HG02870 (cell line): ENCODE results near the gene ZNF565.
"Not testable (repeated sequence)": the region's sequence is repeated elsewhere in the genome, so short reads cannot be mapped to it uniquely, and the experiment has no call there.

ENCODE experiments used
- ATAC-seq: cut with Tn5 transposase; IDR thresholded peaks from one replicate; pipeline ENCODE4 v1.9.1; 2021; ENCODE audit warnings: mild to moderate bottlenecking, moderate library complexity; ENCODE audit not compliant: unreplicated experiment

Gene ZNF565

GRCh38 chr19:36215276-36216123 lies 1.0 kb upstream of the ZNF565 start:
- no peak for ATAC-seq

DNA sequence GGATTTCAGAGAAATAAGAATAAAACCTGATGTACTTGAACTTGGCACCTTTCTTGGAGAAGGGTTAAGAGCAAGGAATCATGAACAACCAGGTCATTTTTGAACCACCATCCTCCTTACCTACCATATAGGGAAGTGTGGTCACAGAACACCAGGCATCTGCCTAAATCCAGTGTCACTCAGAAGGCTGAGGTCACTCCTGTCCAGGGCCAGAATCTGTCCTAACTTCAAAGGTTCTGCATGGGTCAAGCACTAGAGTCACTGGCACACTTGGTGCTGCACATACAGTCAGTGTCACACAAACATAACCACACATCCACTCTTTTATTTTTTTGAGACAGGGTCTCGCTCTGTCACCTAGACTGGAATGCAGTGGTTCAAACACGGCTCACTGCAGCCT lies 1.6 kb downstream of the ZNF565 start:
- no peak for ATAC-seq

DNA sequence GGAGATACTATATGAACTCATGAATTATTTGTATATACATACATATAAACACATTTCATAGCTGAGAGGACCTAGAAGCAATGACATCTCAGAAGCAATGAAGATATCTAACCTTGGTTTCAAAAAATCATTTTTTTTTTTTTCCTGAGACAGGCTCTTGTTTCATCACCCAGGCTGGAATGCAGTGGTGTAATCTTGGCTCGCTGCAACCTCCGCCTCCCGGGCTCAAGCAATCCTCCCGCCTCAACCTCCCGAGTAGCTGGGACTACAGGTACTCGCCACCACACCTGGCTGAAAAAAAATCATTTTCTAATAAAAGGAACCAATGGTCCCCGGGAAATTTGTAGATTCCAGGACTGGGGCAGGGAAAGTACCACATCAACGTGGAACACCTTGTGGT lies 4.0 kb downstream of the ZNF565 start:
- no peak for ATAC-seq

GRCh38 chr19:36209372-36209771 lies 5.1 kb downstream of the ZNF565 start:
- no peak for ATAC-seq

DNA sequence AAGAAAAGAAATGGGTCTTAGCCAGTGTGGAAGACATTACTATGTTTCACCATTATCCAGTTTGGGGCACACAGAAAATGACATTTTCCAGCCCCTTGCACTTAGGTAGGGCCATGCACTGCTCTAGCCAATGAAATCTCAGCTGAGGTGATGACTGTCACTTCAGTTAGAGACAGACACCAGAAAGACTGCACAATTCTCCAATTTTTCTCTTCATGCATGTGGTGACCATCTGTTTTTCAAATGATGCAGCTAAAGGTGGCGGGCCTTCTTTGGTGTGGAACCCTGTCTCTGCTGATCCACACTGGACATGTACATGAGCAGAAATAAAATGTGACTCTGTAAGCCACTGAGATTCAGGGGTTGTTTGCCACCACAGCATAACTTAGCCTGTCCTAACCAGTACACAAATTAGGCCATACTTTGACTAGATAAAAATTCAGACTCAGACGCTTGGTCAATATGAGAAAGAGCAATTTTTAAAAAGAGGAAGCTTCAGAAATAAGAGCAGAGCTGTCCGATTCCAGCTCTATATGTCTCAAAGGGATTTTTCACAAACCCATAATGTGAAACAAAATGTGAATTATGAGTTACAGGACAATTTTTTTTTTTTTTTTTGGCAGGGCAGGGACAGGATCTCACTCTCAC lies 6.7 kb downstream of the ZNF565 start:
- ATAC-seq = peak; percentile 70

GRCh38 chr19:36203293-36203692 lies 11.2 kb downstream of the ZNF565 start:
- no peak for ATAC-seq

DNA sequence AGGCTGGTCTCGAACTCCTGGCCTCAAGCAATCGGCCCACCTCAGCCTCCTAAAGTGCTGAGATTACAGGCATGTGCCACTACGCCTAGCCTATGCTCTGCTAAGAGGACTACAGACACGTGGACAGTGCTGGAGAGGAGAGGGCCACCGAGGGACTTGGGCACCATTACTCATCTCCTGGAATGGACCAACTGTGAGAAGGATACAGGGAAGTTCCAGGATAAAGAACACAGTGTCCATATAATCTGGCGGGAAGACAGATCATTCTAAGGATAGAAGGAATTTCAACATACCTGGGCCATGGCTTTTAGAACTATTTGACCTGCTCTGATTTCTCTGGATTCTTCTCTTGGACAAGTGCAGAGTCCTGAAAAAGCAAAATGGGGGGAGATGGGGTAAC lies 12.8 kb downstream of the ZNF565 start:
- no peak for ATAC-seq

GRCh38 chr19:36198119-36198518 lies 16.3 kb downstream of the ZNF565 start:
- ATAC-seq = no peak

- ATAC-seq = no peak
Observed at GRCh38 chr19:36196249-36196648, 18.2 kb downstream of the ZNF565 start.

GRCh38 chr19:36186722-36187121 lies 27.7 kb downstream of the ZNF565 start:
- not testable (repeated sequence) for ATAC-seq

DNA sequence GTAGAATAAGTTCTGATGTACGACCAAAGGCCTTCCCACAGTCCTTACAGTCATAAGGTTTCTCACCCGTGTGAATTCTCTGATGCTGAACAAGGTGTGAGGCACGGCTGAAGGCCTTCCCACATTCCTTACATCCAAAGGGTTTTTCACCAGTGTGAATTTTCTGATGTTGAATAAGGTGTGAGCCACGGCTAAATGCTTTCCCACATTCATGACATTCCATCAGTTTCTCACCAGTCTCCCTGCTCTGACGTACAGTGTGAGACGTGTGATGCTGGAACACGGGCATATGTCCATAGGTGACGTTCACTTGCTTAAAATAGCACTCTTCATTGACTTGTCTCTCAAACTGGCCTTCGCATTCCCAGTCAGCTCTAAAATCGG lies 31.2 kb downstream of the ZNF565 start:
- no peak for ATAC-seq

DNA sequence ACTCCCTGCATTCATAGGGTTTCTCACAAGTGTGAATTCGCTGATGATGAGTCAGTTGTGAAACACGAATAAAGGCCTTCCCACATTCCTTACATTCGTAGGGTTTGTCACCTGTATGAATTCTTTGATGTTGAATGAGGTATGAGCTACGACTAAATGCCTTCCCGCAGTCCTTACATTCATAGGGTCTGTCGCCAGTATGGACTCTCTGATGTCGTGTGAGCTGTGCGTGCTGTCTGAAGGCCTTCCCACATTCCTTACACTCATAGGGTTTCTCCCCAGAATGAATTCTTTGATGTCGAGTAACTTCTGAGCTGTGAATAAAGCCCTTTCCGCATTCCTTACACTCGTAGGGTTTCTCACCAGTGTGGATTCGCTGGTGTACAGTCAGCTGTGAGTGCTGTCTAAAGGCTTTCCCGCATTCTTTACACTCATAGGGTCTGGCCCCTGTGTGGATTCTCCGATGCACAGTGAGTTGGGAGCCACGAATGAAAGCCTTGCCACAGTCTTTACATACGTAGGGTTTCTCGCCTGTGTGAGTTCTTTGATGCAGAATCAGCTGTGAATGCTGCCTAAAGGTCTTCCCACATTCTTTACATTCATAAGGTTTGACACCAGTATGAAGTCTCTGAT lies 31.7 kb downstream of the ZNF565 start:
- ATAC-seq = no peak

DNA sequence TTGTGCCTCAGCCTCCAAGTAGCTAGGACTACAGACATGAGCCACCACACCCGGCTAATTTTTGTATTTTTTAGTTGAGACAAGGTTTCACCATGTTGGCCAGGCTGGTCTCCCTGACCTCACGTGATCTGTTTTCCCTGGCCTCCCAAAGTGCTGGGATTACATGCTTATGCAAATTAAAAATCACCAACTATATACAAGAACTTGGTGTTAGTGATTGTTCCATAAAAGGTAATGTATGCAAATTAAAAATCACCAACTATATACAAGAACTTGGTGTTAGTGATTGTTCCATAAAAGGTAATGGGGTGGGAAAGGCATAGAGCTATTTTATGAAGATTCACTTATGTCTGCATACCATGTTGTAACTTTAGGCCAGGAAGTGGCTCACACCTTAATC lies 35.4 kb downstream of the ZNF565 start:
- ATAC-seq = not testable (repeated sequence)

GRCh38 chr19:36173846-36174245 lies 40.6 kb downstream of the ZNF565 start:
- not testable (repeated sequence) for ATAC-seq

GRCh38 chr19:36172852-36173251 lies 41.6 kb downstream of the ZNF565 start:
- ATAC-seq = no peak

DNA sequence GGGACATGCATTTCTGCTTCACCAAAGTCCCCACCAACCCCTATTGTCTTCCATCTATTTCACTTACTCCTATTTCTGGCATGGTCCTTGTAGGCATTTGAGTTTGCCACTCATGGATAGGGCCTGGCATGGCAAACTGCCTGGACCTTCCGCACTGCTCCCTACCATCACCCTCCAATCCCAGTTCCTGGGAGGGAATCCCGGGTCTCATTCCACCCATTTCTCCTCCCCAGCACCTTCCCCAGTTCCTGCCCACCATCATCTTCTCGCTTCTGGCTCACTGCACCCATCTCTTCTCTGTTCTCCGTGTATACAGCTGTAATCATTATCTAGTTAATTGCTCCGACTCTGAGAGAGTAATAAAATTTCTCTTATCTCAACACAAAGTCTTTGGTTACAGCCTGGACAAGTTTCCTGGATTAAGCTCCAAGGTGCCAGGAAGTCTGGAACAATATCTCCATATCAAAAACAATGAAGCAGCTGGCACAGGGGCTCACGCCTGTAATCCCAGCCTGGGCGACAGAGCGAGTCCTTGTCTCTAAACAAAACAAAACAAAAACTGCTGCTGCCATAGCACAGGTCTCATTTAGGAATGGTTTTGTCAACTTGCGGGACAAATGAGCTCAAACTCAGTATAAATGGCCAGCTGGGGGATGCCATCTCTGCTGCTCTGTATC lies 45.2 kb downstream of the ZNF565 start:
- no peak for ATAC-seq

- no peak for ATAC-seq
Observed at GRCh38 chr19:36163813-36164212, 50.7 kb downstream of the ZNF565 start.

DNA sequence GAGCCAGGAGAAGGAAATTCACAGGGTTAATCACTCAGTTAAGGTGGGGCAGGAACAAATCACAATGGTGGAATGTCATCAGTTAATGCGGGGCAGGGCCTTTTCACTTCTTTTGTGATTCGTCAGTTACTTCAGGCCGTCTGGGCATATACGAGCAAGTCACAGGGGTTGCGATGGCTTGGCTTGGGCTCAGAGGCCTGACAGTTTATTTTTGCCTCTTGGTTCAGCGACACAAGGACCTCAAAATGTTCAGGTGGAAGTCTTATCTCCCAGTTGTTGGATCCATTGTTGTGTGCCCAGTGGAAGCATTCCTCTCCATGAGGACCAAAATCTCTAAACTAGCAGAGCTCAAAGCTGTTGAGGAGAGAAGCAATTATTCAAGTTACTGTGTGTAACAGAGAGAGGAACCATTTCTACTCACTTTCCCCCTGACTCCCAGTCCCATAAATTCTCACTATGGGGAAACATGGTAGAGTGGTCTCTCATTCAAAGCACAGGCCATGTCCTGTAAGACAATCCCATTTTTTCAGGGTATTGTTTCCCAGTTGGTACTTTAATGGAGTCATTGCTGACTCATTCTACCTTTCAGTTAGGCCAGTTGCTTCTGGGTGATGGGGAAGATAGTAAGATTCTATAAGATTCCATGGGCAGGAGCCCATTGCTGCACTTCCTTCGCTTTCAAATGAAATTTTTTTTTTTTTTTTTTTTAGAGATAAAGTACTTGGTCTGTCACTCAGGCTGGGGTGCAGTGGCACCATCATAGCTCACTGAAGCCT lies 53.5 kb downstream of the ZNF565 start:
- ATAC-seq = no peak

- no peak for ATAC-seq
Observed at GRCh38 chr19:36153126-36153525, 61.3 kb downstream of the ZNF565 start.

- ATAC-seq = no peak
Observed at GRCh38 chr19:36152352-36153091, 61.9 kb downstream of the ZNF565 start, which contains the start of gene COX7A1. Gene COX7A1, minus strand, starts transcription at chr19:36152447. Its CDS starts 40 bp downstream, at chr19:36152407.
